Heart left ventricle (tissue), 13 donors: ENCODE data around the gene STX8.

Experiments
- POLR2A ChIP-seq, 2 donors: fragments of 450-650 bp; IDR thresholded peaks; one replicate each; pipeline ENCODE4 v1.6.1; 2017; ENCODE audit warnings: antibody characterized with exemption in 2 of 2, mild to moderate bottlenecking in 2 of 2, moderate library complexity in 2 of 2
- TF ChIP-seq, protein P1 (sequence below), 12 donors: fragments of 200-600 bp; sonication (generic) in 4 of 12; IDR thresholded peaks; one replicate each; pipeline versions ENCODE4 v1.5.0 to v1.8.0; 2018 to 2022; ENCODE audit warnings: antibody characterized with exemption in 12 of 12, mild to moderate bottlenecking in 5 of 12
- donor health status: ischemic (EF 13 %, LVEDD 7.1; RV severe dilation, severe dysfunction).
- donor health status: DM: no; HTN: yes; CAD: no.
- donor health status: DM: no; HTN: no; CAD: no.
- donor health status: ischemic (EF 25% LVEDD 6.9; RV normal size, moderate dysfunction).
- donor health status: ischemic (EF 25% LVEDD 5.7; RV mildly dilated, moderate dysfunction).
- donor health status: ischemic (EF 35%, LVEDD 5.7; RV mildly dilated, moderate dysfunction).
- donor health status: nonischemic (EF 11% LVEDD 7.7; RV severe dilation, severe dysfunction).
- donor health status: DM: yes; HTN: yes; CAD: no.
- donor health status: PGD.
- donor health status: ischemic (EF 29% LVEDD 5.4; RV normal size, mild dysfunction).
- donor health status: nonischemic (EF 23%, LVEDD 6.1; RV moderate dilation, normal function).

DNA sequence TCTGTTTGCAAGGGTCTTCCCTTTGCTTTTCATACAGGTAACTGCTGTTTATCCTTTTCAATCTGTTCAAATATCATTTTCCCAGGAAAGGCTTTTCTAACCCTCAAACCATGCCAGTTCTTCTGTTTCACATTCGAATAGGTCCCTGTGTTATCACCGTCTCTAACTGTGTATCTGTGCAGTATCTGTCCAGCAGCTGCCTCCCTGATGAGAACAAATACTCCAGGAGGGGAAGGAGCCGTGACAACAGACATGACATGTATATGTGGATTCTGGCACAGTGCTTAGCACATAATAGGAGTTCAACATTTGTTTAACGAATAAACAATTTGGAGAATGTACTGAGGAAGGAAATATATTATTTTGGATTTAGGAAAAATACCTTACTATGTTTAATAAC lies 95.7 kb downstream of the STX8 start:
- TF ChIP-seq, protein P1, sequence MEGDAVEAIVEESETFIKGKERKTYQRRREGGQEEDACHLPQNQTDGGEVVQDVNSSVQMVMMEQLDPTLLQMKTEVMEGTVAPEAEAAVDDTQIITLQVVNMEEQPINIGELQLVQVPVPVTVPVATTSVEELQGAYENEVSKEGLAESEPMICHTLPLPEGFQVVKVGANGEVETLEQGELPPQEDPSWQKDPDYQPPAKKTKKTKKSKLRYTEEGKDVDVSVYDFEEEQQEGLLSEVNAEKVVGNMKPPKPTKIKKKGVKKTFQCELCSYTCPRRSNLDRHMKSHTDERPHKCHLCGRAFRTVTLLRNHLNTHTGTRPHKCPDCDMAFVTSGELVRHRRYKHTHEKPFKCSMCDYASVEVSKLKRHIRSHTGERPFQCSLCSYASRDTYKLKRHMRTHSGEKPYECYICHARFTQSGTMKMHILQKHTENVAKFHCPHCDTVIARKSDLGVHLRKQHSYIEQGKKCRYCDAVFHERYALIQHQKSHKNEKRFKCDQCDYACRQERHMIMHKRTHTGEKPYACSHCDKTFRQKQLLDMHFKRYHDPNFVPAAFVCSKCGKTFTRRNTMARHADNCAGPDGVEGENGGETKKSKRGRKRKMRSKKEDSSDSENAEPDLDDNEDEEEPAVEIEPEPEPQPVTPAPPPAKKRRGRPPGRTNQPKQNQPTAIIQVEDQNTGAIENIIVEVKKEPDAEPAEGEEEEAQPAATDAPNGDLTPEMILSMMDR (IDR thresholded peaks at IDR 0.05), result no peak
- TF ChIP-seq POLR2A (IDR thresholded peaks at IDR 0.05), result no peak
